Peyer's patch (tissue), 4 donors: ENCODE data around the gene ARID1A. TPM values are rescaled to one million over a fixed set of nuclear protein-coding genes. Genes with fewer than 3 reads are reported as not detected.
"Not testable (repeated sequence)": the region's sequence is repeated elsewhere in the genome, so short reads cannot be mapped to it uniquely, and the experiment has no call there.

Experiments used
- DNase-seq, 3 donors: peaks; one replicate each; pipeline ENCODE4 v3.0.0-alpha.2; 2017 to 2019
- H3K27ac ChIP-seq, 4 donors: fragments of 200-600 bp; sonication (generic); one replicate each; pipeline ENCODE4 v1.5.1; 2016 to 2019
- H3K27me3 ChIP-seq, 2 donors: fragments of 200-600 bp; sonication (generic); one replicate each; pipeline ENCODE4 v1.5.1; 2019
- H3K36me3 ChIP-seq, 3 donors: fragments of 200-600 bp; sonication (generic); one replicate each; pipeline ENCODE4 v1.5.1; 2016 to 2019
- H3K4me1 ChIP-seq, 4 donors: fragments of 200-600 bp; sonication (generic); one replicate each; pipeline ENCODE4 v1.5.1; 2016 to 2019
- H3K4me3 ChIP-seq, 4 donors: fragments of 200-600 bp; sonication (generic); 1 replicate in 3 of 4; 2 replicates in 1 of 4; pipeline ENCODE4 v1.5.1; 2016 to 2019; ENCODE audit warnings: mild to moderate bottlenecking in 1 of 4
- H3K9me3 ChIP-seq, 4 donors: fragments of 200-600 bp; sonication (generic); one replicate each; pipeline ENCODE4 v1.5.1; 2016 to 2019; ENCODE audit warnings: mild to moderate bottlenecking in 1 of 4
- POLR2A ChIP-seq, 2 donors: fragments of 450-650 bp; IDR thresholded peaks; one replicate each; pipeline ENCODE4 v1.5.1; 2017; ENCODE audit warnings: antibody characterized with exemption in 2 of 2, mild to moderate bottlenecking in 2 of 2, moderate library complexity in 2 of 2
- total RNA-seq, 4 donors: library from RNA; depleted of rRNA; stranded (reverse); fragments of >200 nt; gene quantifications; one replicate each; pipeline ENCODE4 v1.1.0, GENCODE V29; 2016
- TF ChIP-seq, protein P1 (sequence below), 6 experiments: fragments of 450-650 bp in 4 of 6; fragments of 200-600 bp in 2 of 6; sonication (generic) in 1 of 6; IDR thresholded peaks; one replicate each; pipeline ENCODE4 v1.5.1; 2017 to 2019; ENCODE audit warnings: antibody characterized with exemption in 6 of 6, mild to moderate bottlenecking in 3 of 6, moderate library complexity in 1 of 6

Gene ARID1A
- total RNA-seq, result 10 to 100 TPM; 49.4 to 90.8 (median 66.8) TPM

GRCh38 chr1:26695356-26696118 lies at the start of gene ARID1A:
Gene ARID1A (plus strand): TSS chr1:26696015. CDS start chr1:26696404, 389 bp downstream.
- Histone ChIP-seq H3K27me3 (no peaks in the 10 kb centered on the region), H3K27ac (peak within 1 kb of the TSS; percentile 96 to 100 (median 97)), H3K4me1 (peaks cover 0 to 52% (median 23%) of the 10 kb centered on the region in 4 donors), H3K4me3 (peak within 1 kb of the TSS; percentile 95 to 98 (median 96)), H3K36me3 (no peaks in the 10 kb centered on the region), H3K9me3 (no peaks in the 10 kb centered on the region)
- TF ChIP-seq, protein P1, sequence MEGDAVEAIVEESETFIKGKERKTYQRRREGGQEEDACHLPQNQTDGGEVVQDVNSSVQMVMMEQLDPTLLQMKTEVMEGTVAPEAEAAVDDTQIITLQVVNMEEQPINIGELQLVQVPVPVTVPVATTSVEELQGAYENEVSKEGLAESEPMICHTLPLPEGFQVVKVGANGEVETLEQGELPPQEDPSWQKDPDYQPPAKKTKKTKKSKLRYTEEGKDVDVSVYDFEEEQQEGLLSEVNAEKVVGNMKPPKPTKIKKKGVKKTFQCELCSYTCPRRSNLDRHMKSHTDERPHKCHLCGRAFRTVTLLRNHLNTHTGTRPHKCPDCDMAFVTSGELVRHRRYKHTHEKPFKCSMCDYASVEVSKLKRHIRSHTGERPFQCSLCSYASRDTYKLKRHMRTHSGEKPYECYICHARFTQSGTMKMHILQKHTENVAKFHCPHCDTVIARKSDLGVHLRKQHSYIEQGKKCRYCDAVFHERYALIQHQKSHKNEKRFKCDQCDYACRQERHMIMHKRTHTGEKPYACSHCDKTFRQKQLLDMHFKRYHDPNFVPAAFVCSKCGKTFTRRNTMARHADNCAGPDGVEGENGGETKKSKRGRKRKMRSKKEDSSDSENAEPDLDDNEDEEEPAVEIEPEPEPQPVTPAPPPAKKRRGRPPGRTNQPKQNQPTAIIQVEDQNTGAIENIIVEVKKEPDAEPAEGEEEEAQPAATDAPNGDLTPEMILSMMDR (IDR thresholded peaks at IDR 0.05), result peak in 3 of 6 experiments; percentile 11 to 46 (median 16)
- peak; percentile 33 to 85 for TF ChIP-seq POLR2A (IDR thresholded peaks at IDR 0.05)
- DNase-seq, result peak; percentile 88 to 98 (median 98)

GRCh38 chr1:26664802-26665201 lies 31.0 kb upstream of the ARID1A start:
- no peak for DNase-seq
- no peak overlapping the region for H3K27ac ChIP-seq

GRCh38 chr1:26666855-26667254 lies 29.0 kb upstream of the ARID1A start:
- Histone ChIP-seq H3K27me3 (no peaks in the 10 kb centered on the region), H3K4me1 (no peaks in the 10 kb centered on the region), H3K9me3 (no peaks in the 10 kb centered on the region), H3K27ac (no peak overlapping the region), H3K4me3 (no peak overlapping the region), H3K36me3 (no peaks in the 10 kb centered on the region)
- TF ChIP-seq POLR2A (IDR thresholded peaks at IDR 0.05), result no peak
- TF ChIP-seq, protein P1 (IDR thresholded peaks at IDR 0.05), result no peak
- no peak for DNase-seq

More at GRCh38 chr1:26664802-26665201, 31.0 kb upstream of the ARID1A start:
- no peak for TF ChIP-seq POLR2A (IDR thresholded peaks at IDR 0.05)
- TF ChIP-seq, protein P1 (IDR thresholded peaks at IDR 0.05), result no peak
- Histone ChIP-seq H3K4me3 (no peak overlapping the region), H3K36me3 (no peaks in the 10 kb centered on the region), H3K4me1 (no peaks in the 10 kb centered on the region), H3K9me3 (no peaks in the 10 kb centered on the region), H3K27me3 (no peaks in the 10 kb centered on the region)

GRCh38 chr1:26668106-26668786 lies 27.6 kb upstream of the ARID1A start:
- H3K27ac ChIP-seq, DNase-seq, H3K4me3 ChIP-seq, H3K36me3 ChIP-seq, H3K4me1 ChIP-seq, H3K9me3 ChIP-seq, H3K27me3 ChIP-seq: not testable (repeated sequence)

GRCh38 chr1:26677306-26678115 lies 18.3 kb upstream of the ARID1A start:
- H3K36me3 ChIP-seq, result no peaks in the 10 kb centered on the region
- DNase-seq, result peak; percentile 76 to 94 (median 83)
- no peaks in the 10 kb centered on the region for H3K9me3 ChIP-seq
- H3K27ac ChIP-seq, result peak overlapping the region in 2 of 4 donors; percentile 10 to 21
- peaks cover 0 to 15% (median 5%) of the 10 kb centered on the region in 4 donors for H3K4me1 ChIP-seq
- TF ChIP-seq, protein P1 (IDR thresholded peaks at IDR 0.05), result peak; percentile 43 to 96 (median 79)
- no peak for TF ChIP-seq POLR2A (IDR thresholded peaks at IDR 0.05)
- H3K4me3 ChIP-seq, result no peak overlapping the region
- no peaks in the 10 kb centered on the region for H3K27me3 ChIP-seq
